ENCODE measurements around the gene NT5M.
"Not testable (repeated sequence)": the region's sequence is repeated elsewhere in the genome, so short reads cannot be mapped to it uniquely, and the experiment has no call there.

The NT5M gene

GRCh38 chr17:17303010-17303846 lies at the start of gene NT5M:
Gene NT5M, plus strand, starts transcription at chr17:17303373. Its CDS starts 178 bp downstream, at chr17:17303551.
- peak within 1 kb of the TSS; percentile 47 for H3K4me3 ChIP-seq (ENCODE audit: low read depth, low read length)
- DNase-seq (ENCODE audit: low read depth): no peak
- in situ Hi-C loops (cut with HindIII; ENCODE audit: low sequenced_read_pairs): no loop called here
- TF ChIP-seq CTCF (IDR thresholded peaks at IDR 0.05; ENCODE audit: low read depth, low read length, missing control alignments): no peak

- no peak overlapping the region for H3K4me3 ChIP-seq (ENCODE audit: low read depth, low read length)
- no peak for DNase-seq (ENCODE audit: low read depth)
- TF ChIP-seq CTCF (IDR thresholded peaks at IDR 0.05; ENCODE audit: low read depth, low read length, missing control alignments): no peak
- in situ Hi-C loops (cut with HindIII; ENCODE audit: low sequenced_read_pairs): no loop called here
Measured at GRCh38 chr17:17253406-17253805, 49.8 kb upstream of the NT5M start.

GRCh38 chr17:17254036-17254435 lies 49.1 kb upstream of the NT5M start:
- H3K4me3 ChIP-seq (ENCODE audit: low read depth, low read length): no peak overlapping the region
- DNase-seq (ENCODE audit: low read depth): no peak
- in situ Hi-C loops (cut with HindIII; ENCODE audit: low sequenced_read_pairs): no loop called here
- TF ChIP-seq CTCF (IDR thresholded peaks at IDR 0.05; ENCODE audit: low read depth, low read length, missing control alignments): no peak

- DNase-seq (ENCODE audit: low read depth); in situ Hi-C loops (cut with HindIII; ENCODE audit: low sequenced_read_pairs); H3K4me3 ChIP-seq (ENCODE audit: low read depth, low read length): not testable (repeated sequence)
Measured at GRCh38 chr17:17255689-17256088, 47.5 kb upstream of the NT5M start.

GRCh38 chr17:17256316-17256715 lies 46.9 kb upstream of the NT5M start:
- no peak overlapping the region for H3K4me3 ChIP-seq (ENCODE audit: low read depth, low read length)
- DNase-seq (ENCODE audit: low read depth): no peak
- no peak for TF ChIP-seq CTCF (IDR thresholded peaks at IDR 0.05; ENCODE audit: low read depth, low read length, missing control alignments)
- in situ Hi-C loops (cut with HindIII; ENCODE audit: low sequenced_read_pairs): no loop called here

GRCh38 chr17:17258011-17258410 lies 45.2 kb upstream of the NT5M start:
- in situ Hi-C loops (cut with HindIII; ENCODE audit: low sequenced_read_pairs): no loop called here
- no peak for TF ChIP-seq CTCF (IDR thresholded peaks at IDR 0.05; ENCODE audit: low read depth, low read length, missing control alignments)
- H3K4me3 ChIP-seq (ENCODE audit: low read depth, low read length): no peak overlapping the region
- DNase-seq (ENCODE audit: low read depth): no peak

- DNase-seq (ENCODE audit: low read depth): no peak
- in situ Hi-C loops (cut with HindIII; ENCODE audit: low sequenced_read_pairs): no loop called here
- no peak for TF ChIP-seq CTCF (IDR thresholded peaks at IDR 0.05; ENCODE audit: low read depth, low read length, missing control alignments)
- no peak overlapping the region for H3K4me3 ChIP-seq (ENCODE audit: low read depth, low read length)
Measured at GRCh38 chr17:17258998-17259397, 44.2 kb upstream of the NT5M start.

Measured in astrocyte of the cerebellum (primary cell).